NCI-H2196 treated with DMSO at 0.1 percent for 48 hours (cell line): ENCODE measurements around the gene SFXN2.
A peak's percentile ranks its signal among the peaks of the same experiment; 100 is the strongest.
"Not testable (repeated sequence)": the region's sequence is repeated elsewhere in the genome, so short reads cannot be mapped to it uniquely, and the experiment has no call there.

Experiments used
- DNase-seq: peaks from one replicate; lab custom pipeline; 2025; ENCODE audit not compliant: unreplicated experiment; lab: John Stamatoyannopoulos, UW

Gene SFXN2

GRCh38 chr10:102679596-102679995 is 34.8 kb upstream of the SFXN2 start:
- no peak for DNase-seq

- no peak for DNase-seq
These were observed 32.7 kb upstream of the SFXN2 start for GRCh38 chr10:102681696-102682095.

GRCh38 chr10:102682416-102682815 is 32.0 kb upstream of the SFXN2 start:
- DNase-seq = no peak

- DNase-seq = no peak
These were observed 31.5 kb upstream of the SFXN2 start for GRCh38 chr10:102682981-102683380.

- DNase-seq = no peak
These were observed 30.7 kb upstream of the SFXN2 start for GRCh38 chr10:102683736-102684135.

- no peak for DNase-seq
These were observed 23.0 kb upstream of the SFXN2 start for GRCh38 chr10:102691285-102692066.

- not testable (repeated sequence) for DNase-seq
These were observed 19.0 kb upstream of the SFXN2 start for GRCh38 chr10:102695401-102695800.

GRCh38 chr10:102696736-102697135 is 17.7 kb upstream of the SFXN2 start:
- DNase-seq = no peak

GRCh38 chr10:102698894-102699293 is 15.5 kb upstream of the SFXN2 start:
- DNase-seq = no peak

- DNase-seq = no peak
These were observed 13.2 kb upstream of the SFXN2 start for GRCh38 chr10:102701272-102701671.

- no peak for DNase-seq
These were observed 12.6 kb upstream of the SFXN2 start for GRCh38 chr10:102701796-102702195.

GRCh38 chr10:102702742-102703141 is 11.7 kb upstream of the SFXN2 start:
- DNase-seq = no peak

- no peak for DNase-seq
These were observed 9.5 kb upstream of the SFXN2 start for GRCh38 chr10:102704915-102705314.

- DNase-seq = no peak
These were observed 8.9 kb upstream of the SFXN2 start for GRCh38 chr10:102705531-102705930.

GRCh38 chr10:102710609-102711008 is 3.8 kb upstream of the SFXN2 start:
- no peak for DNase-seq

GRCh38 chr10:102712089-102712488 is 2.3 kb upstream of the SFXN2 start:
- DNase-seq = no peak

GRCh38 chr10:102712843-102713538 is 1.4 kb upstream of the SFXN2 start:
- no peak for DNase-seq

GRCh38 chr10:102713539-102713813 is 960 bp upstream of the SFXN2 start:
- no peak for DNase-seq

- peak; percentile 82 for DNase-seq
These were observed 419 bp upstream of the SFXN2 start, which contains the start of gene ARL3 for GRCh38 chr10:102713814-102714620. ARL3 (minus strand) TSS chr10:102714397; CDS start chr10:102714275, 122 bp downstream.

GRCh38 chr10:102715880-102716279 is 1.4 kb downstream of the SFXN2 start:
- DNase-seq = no peak

- DNase-seq = not testable (repeated sequence)
These were observed 2.6 kb downstream of the SFXN2 start for GRCh38 chr10:102716900-102717565.
